ENCODE measurements around the gene TPTE2.

DNA sequence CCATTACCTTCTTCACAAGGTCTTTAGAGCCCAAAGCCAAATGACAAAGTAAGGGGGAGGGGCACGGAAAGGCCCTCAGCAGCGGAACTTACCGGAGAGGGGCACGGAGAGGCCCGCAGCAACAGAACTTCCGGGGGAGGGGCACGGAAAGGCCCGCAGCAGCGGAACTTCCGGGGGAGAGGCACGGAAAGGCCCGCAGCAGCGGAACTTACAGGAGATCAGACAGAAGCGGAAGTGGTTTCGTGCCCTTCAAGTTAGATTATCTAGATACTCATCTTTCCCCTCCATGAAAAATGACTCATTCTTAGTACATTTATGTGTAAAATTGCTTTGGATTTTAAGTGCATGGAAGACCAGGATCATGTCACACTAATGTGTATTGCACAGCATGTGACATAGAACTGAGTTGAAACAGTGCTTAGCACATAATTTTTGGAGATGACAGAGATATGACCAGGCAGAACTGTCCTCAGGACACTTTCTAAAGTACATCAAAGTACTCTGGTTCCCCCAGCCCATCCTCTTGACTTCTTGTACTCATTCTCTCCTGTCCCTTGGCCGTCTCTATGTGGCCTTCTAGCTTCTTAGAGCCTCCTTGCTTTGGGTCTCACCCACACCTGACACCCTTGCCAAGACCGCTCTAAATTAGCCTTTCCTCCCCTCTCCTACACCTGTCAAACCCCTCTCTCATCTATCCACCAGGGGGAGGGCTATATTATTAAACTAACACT is 25.7 kb upstream of the TPTE2 start:
- TF ChIP-seq POLR2A (IDR thresholded peaks at IDR 0.05) (no peak), EP300 (IDR thresholded peaks at IDR 0.05) (no peak)
- TF ChIP-seq, protein P1, sequence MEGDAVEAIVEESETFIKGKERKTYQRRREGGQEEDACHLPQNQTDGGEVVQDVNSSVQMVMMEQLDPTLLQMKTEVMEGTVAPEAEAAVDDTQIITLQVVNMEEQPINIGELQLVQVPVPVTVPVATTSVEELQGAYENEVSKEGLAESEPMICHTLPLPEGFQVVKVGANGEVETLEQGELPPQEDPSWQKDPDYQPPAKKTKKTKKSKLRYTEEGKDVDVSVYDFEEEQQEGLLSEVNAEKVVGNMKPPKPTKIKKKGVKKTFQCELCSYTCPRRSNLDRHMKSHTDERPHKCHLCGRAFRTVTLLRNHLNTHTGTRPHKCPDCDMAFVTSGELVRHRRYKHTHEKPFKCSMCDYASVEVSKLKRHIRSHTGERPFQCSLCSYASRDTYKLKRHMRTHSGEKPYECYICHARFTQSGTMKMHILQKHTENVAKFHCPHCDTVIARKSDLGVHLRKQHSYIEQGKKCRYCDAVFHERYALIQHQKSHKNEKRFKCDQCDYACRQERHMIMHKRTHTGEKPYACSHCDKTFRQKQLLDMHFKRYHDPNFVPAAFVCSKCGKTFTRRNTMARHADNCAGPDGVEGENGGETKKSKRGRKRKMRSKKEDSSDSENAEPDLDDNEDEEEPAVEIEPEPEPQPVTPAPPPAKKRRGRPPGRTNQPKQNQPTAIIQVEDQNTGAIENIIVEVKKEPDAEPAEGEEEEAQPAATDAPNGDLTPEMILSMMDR (IDR thresholded peaks at IDR 0.05) = no peak
